Cerebellar nuclear complex (tissue), 1 donor: Measurements from ENCODE around the gene RYR2.

ENCODE experiments used
- DNase-seq, 2 experiments: peaks; one replicate each; lab custom pipeline; 2025; lab: John Stamatoyannopoulos, UW

Gene RYR2

GRCh38 chr1:237041795-237042525, at the start of gene RYR2:
TSS of gene RYR2 (plus strand) at chr1:237042184. CDS start at chr1:237042522, 338 bp downstream.
- peak in 1 of 2 experiments; percentile 5 for DNase-seq

GRCh38 chr1:236992449-236992848, 49.5 kb upstream of the RYR2 start:
- no peak for DNase-seq

DNA sequence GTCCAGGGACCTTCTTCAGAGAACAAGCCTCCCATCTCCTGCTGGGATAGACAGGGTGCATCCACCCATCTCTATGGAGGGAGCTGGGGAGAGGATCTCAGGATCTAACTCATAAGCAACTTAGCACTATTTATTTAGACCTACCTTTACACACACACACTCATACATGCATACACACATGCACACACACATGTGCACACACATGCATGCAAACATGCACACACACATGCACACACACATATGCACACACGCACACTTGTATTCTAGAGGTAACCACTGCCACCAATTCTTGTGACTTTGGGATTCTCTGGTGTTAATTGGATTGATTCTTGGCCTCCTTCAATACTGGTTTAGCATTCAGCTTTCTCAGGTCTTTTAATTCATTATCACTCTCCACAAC, 47.5 kb upstream of the RYR2 start:
- no peak for DNase-seq

- no peak for DNase-seq
Measured at GRCh38 chr1:236997361-236997760, 44.6 kb upstream of the RYR2 start.

DNA sequence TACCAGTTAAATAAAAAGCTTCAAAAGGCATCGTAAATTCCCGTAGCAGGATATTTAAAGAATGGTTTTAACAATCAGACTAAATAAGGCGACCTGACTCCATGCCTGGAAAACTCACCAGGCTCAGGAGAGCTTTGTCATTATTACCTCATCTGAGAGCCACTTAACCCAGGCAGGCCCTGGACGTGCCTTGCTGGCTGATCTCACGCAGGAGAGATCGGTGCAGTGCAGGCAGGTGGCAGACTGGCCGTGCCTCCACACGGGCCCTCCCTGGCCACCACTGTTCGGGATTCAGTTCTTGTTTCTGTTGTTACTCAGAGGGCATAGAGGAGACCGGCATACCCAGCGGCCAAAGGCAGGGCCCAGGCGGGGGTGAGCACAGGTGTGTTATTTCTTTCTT, 44.1 kb upstream of the RYR2 start:
- DNase-seq: peak in 1 of 2 experiments; percentile 11

DNA sequence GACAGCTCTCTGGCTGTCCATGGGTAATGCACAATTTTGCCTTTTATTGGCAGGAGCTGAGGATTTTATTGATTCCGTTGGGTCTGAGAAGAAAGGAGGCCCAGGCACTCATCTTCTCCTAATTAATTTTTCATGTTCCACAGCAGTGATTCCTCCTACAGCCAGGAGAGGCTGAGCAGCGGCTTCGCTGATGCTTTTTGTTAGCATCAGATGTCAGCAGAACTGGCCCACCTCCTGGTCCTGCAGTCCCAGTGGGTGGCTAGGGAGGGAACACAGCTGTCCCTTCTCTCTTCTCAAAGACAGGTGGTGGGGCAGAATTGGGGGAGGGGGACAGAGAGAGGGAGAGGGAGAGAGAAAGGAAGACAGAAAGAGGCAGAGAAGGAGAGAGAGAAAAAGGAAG, 43.4 kb upstream of the RYR2 start:
- DNase-seq: no peak

GRCh38 chr1:237000191-237000590, 41.8 kb upstream of the RYR2 start:
- no peak for DNase-seq

DNA sequence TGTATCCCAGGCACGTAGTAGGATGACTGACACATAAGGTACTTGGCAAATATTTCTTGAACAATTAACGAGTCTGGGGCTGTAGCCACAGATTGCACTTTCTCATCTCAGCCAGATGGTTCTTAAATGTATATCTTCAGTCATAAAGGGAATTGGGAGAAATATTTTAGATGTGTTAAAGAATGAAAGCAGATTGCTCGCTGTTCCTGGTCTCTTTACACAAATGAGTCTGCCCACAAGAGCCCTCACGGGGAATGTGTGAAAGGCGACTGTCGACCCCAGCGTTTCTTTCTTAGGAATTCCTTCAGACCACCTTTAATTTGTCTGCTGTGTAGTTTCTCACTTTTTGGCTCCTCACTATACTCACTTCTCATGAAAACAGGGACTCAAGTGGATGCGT, 38.5 kb upstream of the RYR2 start:
- no peak for DNase-seq

GRCh38 chr1:237004116-237004515, 37.9 kb upstream of the RYR2 start, which contains the start of gene MT1HL1:
TSS of gene MT1HL1 (minus strand) at chr1:237004441. CDS start at chr1:237004372, 69 bp downstream.
- DNase-seq: no peak

DNA sequence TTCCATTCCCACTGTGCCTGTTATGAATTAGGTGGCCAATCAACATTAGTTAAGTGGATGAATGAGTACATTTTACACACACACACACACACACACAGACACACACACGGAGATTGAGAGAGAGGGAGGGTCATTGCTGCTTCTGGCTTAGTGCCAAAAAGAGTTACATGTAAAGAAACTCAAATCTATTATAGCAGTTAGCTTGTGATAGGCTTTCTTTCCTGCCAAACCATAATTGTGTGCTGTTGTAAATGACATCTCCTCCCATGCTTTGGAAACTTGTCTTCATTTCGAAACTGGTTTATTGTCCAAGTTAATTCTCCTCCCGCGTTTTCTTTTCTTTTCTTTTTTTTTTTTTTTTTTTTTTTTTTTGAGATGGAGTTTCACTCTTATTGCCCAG, 36.3 kb upstream of the RYR2 start:
- no peak for DNase-seq

DNA sequence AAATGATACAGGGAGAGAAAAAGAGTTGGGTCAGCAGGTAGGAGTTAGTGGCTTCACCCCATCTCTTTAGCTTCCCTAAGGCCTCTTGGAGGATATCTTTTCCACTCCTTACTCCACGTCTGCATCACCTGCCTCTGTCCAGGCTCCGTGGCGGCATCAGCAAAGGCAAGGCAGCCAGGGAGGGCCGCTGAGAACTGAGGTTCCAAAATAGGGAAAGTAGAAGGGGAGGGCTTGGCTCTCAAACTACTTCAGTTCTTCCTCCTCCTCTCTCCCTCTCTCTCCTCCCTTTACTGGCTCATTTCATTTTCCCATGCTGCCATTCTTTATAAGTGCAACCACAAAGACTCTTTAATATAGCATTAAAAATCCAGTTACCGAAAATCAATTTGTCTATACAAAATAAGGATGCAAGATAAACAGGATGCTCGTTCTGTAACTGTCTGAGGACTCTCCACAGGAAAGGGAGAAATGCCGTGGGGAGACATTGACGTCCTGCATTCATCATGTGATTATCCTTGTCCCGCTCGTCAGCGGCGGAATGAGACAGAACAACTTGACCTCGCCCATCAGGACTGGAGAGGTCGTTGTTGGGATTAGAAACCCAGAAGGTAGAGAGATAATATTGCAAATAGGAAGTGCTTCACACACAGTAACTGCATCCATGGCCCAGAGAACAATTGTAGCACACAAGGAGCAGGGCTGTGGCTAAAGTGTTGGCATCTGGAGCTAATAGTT, 34.7 kb upstream of the RYR2 start:
- no peak for DNase-seq

DNA sequence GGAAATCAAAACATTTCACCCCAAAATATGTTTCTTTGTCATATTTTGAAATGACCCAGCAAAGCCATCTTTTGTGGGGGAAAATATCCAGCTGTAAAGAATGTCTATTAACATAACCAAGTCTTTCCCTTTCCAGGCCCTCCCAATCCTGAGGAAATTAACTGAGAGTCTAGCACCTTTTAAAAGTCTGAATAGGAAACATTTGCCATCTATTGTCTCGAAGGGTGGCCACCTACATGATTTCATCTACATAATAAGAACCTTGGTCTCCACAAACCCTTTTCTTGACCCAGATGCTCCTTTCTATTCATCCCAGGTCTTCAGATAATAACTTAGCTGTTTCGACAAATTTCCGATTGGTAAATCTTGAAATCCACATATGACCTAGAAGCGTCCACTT, 32.4 kb upstream of the RYR2 start:
- DNase-seq: no peak

- no peak for DNase-seq
Measured at GRCh38 chr1:237011432-237011831, 30.6 kb upstream of the RYR2 start.

GRCh38 chr1:237012361-237012760, 29.6 kb upstream of the RYR2 start:
- DNase-seq: no peak

- peak; percentile 65 to 92 for DNase-seq
Measured at GRCh38 chr1:237012788-237013383, 29.1 kb upstream of the RYR2 start.

DNA sequence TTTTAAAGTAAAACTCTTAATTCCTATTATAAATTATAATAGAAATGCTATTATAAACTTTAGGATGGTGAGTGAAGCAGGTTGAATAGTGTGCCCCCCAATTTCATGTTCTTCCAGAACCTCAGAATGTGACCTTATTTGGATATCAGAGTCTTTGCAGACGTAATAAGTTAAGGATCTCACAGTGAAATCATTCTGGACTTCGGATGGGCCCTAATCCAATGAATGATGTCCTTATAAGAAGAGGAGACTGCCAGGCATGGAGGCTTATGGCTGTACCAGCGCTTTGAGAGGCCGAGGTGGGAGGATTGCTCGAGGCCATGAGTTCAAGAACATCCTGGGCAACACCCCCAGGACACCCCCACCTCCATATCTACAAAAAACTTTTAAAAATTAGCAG, 28.4 kb upstream of the RYR2 start:
- no peak for DNase-seq

DNA sequence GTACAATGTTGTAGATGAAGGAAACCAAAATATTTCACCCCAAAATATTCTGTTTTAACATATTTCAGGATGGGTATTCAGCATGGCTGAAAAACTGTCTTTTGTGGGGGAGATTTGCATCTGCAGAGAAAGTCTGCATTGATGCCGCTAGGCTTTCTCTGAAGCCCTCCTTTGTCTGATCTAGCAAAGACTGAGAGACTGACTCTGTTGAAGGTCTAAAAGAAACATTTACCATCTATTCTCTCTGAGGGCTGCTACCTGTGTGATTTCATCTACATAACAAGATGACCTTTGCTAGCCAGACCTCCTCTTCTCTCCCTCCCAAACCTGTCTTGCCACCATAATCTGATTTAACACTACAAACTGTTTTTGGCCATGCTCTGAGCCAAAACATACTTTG, 25.4 kb upstream of the RYR2 start:
- no peak for DNase-seq

DNA sequence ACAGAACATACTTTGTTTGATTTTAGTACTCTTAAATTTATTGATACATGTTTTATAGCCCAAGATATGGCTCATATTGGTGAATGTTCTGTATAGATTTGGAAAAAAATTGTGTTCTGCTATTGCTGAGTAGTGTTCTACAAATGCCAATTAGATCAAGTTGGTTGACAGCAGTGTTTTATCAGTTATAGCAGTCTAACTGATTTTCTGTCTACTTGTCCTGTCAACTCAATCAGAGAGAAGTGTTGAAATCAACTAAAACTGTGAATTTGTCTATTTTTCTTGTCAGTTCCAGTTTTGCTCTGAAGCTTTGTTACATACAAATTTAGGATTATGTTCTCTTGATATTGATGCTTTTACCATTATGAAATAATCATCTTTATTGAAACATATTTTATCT, 23.1 kb upstream of the RYR2 start:
- no peak for DNase-seq

DNA sequence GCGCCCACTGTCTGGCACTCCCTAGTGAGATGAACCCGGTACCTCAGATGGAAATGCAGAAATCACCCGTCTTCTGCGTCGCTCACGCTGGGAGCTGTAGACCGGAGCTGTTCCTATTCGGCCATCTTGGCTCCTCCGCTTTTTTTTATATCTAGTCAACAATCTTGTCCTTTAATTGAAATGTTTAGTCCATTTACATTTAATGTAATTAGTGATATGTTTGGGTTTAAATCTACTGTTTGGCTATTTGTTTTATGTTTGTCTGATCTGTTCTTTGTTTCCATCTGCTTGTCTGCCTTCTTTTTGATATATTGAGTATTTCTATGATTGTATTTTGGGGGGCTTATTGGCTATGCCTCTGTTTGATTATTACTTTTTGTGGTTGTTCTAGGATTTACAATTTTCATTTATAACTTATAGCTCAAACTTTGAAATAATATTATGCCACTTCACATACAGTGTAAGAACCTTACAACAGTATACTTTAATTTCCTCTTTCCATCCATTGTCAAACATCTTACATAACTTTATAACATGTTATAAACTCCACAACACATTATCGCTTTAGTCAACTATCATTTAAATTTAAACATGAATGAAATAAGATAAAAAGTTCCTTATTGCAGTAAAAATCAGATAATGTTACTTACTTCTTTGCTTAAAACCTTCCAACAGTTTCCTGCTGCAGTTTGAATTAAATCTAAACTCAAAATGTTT, 16.5 kb upstream of the RYR2 start:
- no peak for DNase-seq

DNA sequence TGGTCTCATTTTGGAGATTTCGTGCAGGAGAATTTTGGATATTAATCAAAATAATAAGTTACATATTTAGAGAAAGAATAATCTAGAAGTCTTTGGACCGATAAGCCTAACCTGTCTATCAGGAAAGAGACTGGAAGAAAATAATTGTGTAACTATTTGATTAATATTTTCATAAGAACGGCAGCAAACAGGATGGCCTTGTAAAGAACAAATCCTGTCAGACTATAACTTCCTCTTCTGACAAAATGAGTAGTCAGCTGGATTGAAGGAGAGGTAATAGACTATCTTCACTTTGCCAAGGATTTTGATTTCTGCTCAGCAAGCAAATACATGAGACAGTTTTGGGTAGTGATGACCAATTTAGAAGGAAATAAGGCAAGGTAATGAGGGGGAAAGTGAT, 12.7 kb upstream of the RYR2 start:
- DNase-seq: no peak

DNA sequence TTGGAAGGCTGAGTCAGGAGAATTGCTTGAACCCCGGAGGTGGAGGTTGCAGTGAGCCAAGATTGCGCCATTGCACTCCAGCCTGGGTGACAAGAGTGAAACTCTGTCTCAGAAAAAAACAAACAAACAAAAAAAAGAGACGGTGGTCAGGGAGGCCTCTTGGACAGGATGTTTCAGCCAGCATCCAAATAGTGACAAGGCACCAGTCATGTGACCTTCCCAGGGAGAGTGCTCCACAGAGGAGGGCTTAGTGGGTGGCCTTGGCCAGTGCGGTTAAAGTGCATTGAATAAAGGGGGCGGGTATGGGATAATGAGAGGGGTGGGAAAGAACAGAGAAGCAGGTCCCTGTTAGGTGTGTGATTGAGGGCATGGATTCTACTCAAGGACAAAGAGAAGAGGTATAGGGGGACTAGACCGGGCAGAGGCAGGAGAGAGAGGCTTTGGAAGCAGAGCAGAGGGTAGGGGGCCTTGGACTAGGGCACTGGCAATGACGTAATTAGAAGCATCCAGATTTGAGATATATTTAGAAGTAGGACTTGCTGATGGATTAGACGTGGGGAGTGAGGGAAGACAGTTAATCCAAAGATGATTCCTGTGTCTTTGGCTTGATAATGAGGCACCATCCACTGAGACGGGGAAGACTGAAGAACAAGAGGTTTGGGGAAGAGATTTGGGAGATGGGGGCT, 12.0 kb upstream of the RYR2 start:
- no peak for DNase-seq

- no peak for DNase-seq
Measured at GRCh38 chr1:237031480-237031879, 10.5 kb upstream of the RYR2 start.
